ENCODE measurements around the gene HBS1L. TPM values are rescaled to one million over a fixed set of nuclear protein-coding genes. Genes with fewer than 3 reads are reported as not detected.

Gene HBS1L
- total and polyA plus RNA-seq, 9 of the 15 experiments (the other 6 are each of a cell fraction or from before 2014, with no cell fraction given): 101 to 199 (median 145) TPM

DNA sequence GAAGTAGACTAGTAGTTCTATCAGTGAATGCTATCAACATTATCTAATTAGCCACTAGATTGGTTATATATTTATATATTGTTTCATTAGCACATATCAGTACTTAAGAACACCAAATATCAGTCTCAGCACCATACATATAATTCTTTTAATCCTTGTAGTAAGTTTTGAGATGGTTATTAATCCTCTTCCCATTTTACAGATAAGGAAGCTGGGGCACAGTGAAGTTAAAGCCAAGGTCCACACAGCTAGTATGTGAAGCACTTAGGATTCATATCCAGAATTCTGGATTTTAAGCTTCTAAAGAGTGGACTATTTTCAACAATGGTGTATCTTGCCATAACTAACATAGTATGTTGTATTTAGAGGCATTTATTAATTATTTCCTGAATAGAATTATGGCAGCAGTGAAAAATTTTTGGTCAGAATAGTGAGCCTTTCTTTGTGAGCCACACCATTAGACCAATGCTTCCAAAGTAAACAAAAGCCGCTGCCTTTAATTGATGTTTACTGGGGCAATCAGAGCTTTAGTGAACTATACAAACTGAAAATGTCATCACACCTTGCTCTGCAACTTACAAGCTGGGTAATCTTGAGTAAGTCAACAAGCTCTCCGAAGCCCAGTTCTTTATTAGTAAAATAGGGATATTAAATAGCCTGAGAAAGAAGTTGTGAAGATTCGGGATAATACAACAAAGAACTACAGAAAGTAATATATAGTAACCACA is 41.9 kb upstream of the HBS1L start:
- H3K4me2 ChIP-seq (ENCODE audit: insufficient read depth, low read length): peak overlapping the region; percentile 39; the same call in 1 of the 2 replicates
- H2AFZ ChIP-seq (ENCODE audit: low read depth, low read length): no peak overlapping the region
- peaks cover 16 to 41% of the 10 kb centered on the region in 2 experiments for H3K4me1 ChIP-seq (replicated peaks in 1 of 2; ENCODE audit: control insufficient read depth in 2 of 2, insufficient read depth in 2 of 2, low read length in 2 of 2)
- H3K4me3 ChIP-seq: no peak overlapping the region
- CTCF ChIA-PET (ENCODE audit: low intra/inter-chr PET ratio): interaction anchor here (0.5 kb wide), 1 partner anchor 84 kb away, joined by 3 read pairs; the partner anchor contains the start of gene MYB
- no peaks in the 10 kb centered on the region for H3K79me2 ChIP-seq (ENCODE audit: control insufficient read depth, insufficient read depth, low read length)
- FAIRE-seq (no peak), DNase-seq (ENCODE audit: extremely low read depth in 1 of 4, low spot score in 3 of 4) (no peak), ATAC-seq (no peak)
- H3K9me1 ChIP-seq (ENCODE audit: control insufficient read depth, insufficient read depth, low read length): no peaks in the 10 kb centered on the region
- BruUV-seq (replicated peaks): no TSS peak
- intact Hi-C loops (cut with micrococcal nuclease): no loop called here
- H3K27ac ChIP-seq (ENCODE audit: extremely low read depth, low read depth, low read length): peak overlapping the region; percentile 24; the same call in 1 of the 3 replicates
- H3K9ac ChIP-seq (ENCODE audit: insufficient read depth in 1 of 2, low read depth in 2 of 2, low read length in 2 of 2): no peak overlapping the region
- H3K27me3 ChIP-seq (ENCODE audit: control insufficient read depth in 2 of 2, insufficient read depth in 2 of 2, low read length in 2 of 2): no peaks in the 10 kb centered on the region
- H3K9me3 ChIP-seq (replicated peaks; ENCODE audit: control insufficient read depth, insufficient read depth, low read depth, low read length): no peaks in the 10 kb centered on the region
- H3K36me3 ChIP-seq (ENCODE audit: control insufficient read depth, insufficient read depth, low read length): no peaks in the 10 kb centered on the region
- in situ Hi-C loops (cut with MboI): no loop called here
- no peaks in the 10 kb centered on the region for H4K20me1 ChIP-seq (replicated peaks; ENCODE audit: control insufficient read depth, insufficient read depth, low read length)
- POLR2A ChIA-PET: interaction anchor here (0.9 kb wide), 1 partner anchor 9 kb away, joined by 3 read pairs; no protein-coding TSS in a partner anchor
- 16% methylated on average over 3 of the region's 3 CpGs for WGBS (ENCODE audit: insufficient coverage, low coverage, missing lambda C conversion rate)
- TF ChIP-seq ZFP36 (IDR thresholded peaks at IDR 0.05; ENCODE audit: low read depth, low read length, partially characterized antibody): no peak
- TF ChIP-seq, protein P1, sequence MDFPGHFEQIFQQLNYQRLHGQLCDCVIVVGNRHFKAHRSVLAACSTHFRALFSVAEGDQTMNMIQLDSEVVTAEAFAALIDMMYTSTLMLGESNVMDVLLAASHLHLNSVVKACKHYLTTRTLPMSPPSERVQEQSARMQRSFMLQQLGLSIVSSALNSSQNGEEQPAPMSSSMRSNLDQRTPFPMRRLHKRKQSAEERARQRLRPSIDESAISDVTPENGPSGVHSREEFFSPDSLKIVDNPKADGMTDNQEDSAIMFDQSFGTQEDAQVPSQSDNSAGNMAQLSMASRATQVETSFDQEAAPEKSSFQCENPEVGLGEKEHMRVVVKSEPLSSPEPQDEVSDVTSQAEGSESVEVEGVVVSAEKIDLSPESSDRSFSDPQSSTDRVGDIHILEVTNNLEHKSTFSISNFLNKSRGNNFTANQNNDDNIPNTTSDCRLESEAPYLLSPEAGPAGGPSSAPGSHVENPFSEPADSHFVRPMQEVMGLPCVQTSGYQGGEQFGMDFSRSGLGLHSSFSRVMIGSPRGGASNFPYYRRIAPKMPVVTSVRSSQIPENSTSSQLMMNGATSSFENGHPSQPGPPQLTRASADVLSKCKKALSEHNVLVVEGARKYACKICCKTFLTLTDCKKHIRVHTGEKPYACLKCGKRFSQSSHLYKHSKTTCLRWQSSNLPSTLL (IDR thresholded peaks at IDR 0.05): no peak
- no peak for TF ChIP-seq ZNF589 (CRISPR knock-in tag; IDR thresholded peaks at IDR 0.05; ENCODE audit: low read depth)
- no peak for TF ChIP-seq SMARCA5 (IDR thresholded peaks at IDR 0.05)
- TF ChIP-seq ADNP (tag; IDR thresholded peaks at IDR 0.05): peak; percentile 16; the same call in 1 of the 2 replicates
- TF ChIP-seq, protein P2, sequence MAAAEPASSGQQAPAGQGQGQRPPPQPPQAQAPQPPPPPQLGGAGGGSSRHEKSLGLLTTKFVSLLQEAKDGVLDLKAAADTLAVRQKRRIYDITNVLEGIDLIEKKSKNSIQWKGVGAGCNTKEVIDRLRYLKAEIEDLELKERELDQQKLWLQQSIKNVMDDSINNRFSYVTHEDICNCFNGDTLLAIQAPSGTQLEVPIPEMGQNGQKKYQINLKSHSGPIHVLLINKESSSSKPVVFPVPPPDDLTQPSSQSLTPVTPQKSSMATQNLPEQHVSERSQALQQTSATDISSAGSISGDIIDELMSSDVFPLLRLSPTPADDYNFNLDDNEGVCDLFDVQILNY (CRISPR knock-in tag; IDR thresholded peaks at IDR 0.05): no peak
- no peak for TF ChIP-seq MCM5 (IDR thresholded peaks at IDR 0.05; ENCODE audit: low read depth)
- TF ChIP-seq ZNF143 (CRISPR knock-in tag; IDR thresholded peaks at IDR 0.05): no peak
- TF ChIP-seq ZNF445 (CRISPR knock-in tag; IDR thresholded peaks at IDR 0.05; ENCODE audit: low read depth): no peak
- no peak for TF ChIP-seq CC2D1A (IDR thresholded peaks at IDR 0.05)
- TF ChIP-seq TAF15 (IDR thresholded peaks at IDR 0.05; ENCODE audit: low read depth, low read length): no peak
- TF ChIP-seq BMI1 (IDR thresholded peaks at IDR 0.05; ENCODE audit: low read length): no peak
- TF ChIP-seq, protein P3, sequence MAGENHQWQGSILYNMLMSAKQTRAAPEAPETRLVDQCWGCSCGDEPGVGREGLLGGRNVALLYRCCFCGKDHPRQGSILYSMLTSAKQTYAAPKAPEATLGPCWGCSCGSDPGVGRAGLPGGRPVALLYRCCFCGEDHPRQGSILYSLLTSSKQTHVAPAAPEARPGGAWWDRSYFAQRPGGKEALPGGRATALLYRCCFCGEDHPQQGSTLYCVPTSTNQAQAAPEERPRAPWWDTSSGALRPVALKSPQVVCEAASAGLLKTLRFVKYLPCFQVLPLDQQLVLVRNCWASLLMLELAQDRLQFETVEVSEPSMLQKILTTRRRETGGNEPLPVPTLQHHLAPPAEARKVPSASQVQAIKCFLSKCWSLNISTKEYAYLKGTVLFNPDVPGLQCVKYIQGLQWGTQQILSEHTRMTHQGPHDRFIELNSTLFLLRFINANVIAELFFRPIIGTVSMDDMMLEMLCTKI (IDR thresholded peaks at IDR 0.05; ENCODE audit: partially characterized antibody): no peak
- TF ChIP-seq, protein P4, sequence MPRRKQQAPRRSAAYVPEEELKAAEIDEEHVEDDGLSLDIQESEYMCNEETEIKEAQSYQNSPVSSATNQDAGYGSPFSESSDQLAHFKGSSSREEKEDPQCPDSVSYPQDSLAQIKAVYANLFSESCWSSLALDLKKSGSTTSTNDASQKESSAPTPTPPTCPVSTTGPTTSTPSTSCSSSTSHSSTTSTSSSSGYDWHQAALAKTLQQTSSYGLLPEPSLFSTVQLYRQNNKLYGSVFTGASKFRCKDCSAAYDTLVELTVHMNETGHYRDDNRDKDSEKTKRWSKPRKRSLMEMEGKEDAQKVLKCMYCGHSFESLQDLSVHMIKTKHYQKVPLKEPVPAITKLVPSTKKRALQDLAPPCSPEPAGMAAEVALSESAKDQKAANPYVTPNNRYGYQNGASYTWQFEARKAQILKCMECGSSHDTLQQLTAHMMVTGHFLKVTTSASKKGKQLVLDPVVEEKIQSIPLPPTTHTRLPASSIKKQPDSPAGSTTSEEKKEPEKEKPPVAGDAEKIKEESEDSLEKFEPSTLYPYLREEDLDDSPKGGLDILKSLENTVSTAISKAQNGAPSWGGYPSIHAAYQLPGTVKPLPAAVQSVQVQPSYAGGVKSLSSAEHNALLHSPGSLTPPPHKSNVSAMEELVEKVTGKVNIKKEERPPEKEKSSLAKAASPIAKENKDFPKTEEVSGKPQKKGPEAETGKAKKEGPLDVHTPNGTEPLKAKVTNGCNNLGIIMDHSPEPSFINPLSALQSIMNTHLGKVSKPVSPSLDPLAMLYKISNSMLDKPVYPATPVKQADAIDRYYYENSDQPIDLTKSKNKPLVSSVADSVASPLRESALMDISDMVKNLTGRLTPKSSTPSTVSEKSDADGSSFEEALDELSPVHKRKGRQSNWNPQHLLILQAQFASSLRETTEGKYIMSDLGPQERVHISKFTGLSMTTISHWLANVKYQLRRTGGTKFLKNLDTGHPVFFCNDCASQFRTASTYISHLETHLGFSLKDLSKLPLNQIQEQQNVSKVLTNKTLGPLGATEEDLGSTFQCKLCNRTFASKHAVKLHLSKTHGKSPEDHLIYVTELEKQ (CRISPR knock-in tag; IDR thresholded peaks at IDR 0.05): no peak
